H1 (cell line): ENCODE results near the gene CYP2W1. TPM values are rescaled to one million over a fixed set of nuclear protein-coding genes. Genes with fewer than 3 reads are reported as not detected.
A peak's percentile ranks its signal among the peaks of the same experiment; 100 is the strongest.

Experiments
- CTCF ChIA-PET: fragments of 300-600 bp; sonication (Branson Sonifier 250); formaldehyde crosslinking; loops from one replicate; lab custom pipeline; 2021; ENCODE audit not compliant: partially characterized antibody; lab: Charles Lee
- POLR2A ChIA-PET: fragments of 300-600 bp; sonication (Branson Sonifier 250); formaldehyde crosslinking; loops from one replicate; lab custom pipeline; 2021; ENCODE audit warnings: inconsistent platforms; ENCODE audit not compliant: partially characterized antibody; lab: Charles Lee
- DNase-seq, 2 experiments: peaks; one replicate each; pipeline versions ENCODE4 v3.0.0 to v3.0.0-alpha.2; 2010 to 2022; ENCODE audit warnings: low spot score in 2 of 2, low read depth in 1 of 2, mixed read lengths in 1 of 2
- FAIRE-seq: peaks from 2 replicates; lab custom pipeline; 2011; peaks lifted over from hg19 to GRCh38; lab: Jason Lieb, UNC
- H2AFZ ChIP-seq: 2 replicates; pipeline ENCODE4 v1.8.1; 2012; ENCODE audit warnings: low read length, inconsistent platforms
- H2AK5ac ChIP-seq: 2 replicates; pipeline ENCODE4 v1.6.1; 2013; ENCODE audit warnings: low read depth, low read length
- H2BK120ac ChIP-seq: replicated peaks from 2 replicates; pipeline ENCODE3; 2013; ENCODE audit warnings: low read depth, low read length, inconsistent platforms
- H2BK12ac ChIP-seq: 2 replicates; pipeline ENCODE4 v1.6.1; 2013; ENCODE audit warnings: low read depth, low read length
- H2BK15ac ChIP-seq: 2 replicates; pipeline ENCODE4 v1.6.1; 2013; ENCODE audit warnings: low read length
- H2BK20ac ChIP-seq: 2 replicates; pipeline ENCODE4 v1.6.1; 2013; ENCODE audit warnings: low read length
- H2BK5ac ChIP-seq: 2 replicates; pipeline ENCODE4 v1.6.1; 2013; ENCODE audit warnings: low read depth, low read length
- H3K14ac ChIP-seq: 2 replicates; pipeline ENCODE4 v1.6.1; 2013; ENCODE audit warnings: inconsistent platforms; ENCODE audit not compliant: insufficient read length
- H3K18ac ChIP-seq: 2 replicates; pipeline ENCODE4 v1.6.1; 2013; ENCODE audit warnings: low read length; ENCODE audit errors: extremely low read depth
- H3K23ac ChIP-seq: 2 replicates; pipeline ENCODE4 v1.6.1; 2013; ENCODE audit warnings: inconsistent platforms; ENCODE audit not compliant: insufficient read length
- H3K23me2 ChIP-seq: 2 replicates; pipeline ENCODE4 v1.6.1; 2013; ENCODE audit warnings: low read depth, low read length
- H3K27ac ChIP-seq: 2 replicates; pipeline ENCODE4 v1.6.1; 2011; ENCODE audit warnings: low read depth, low read length, inconsistent platforms
- H3K27me3 ChIP-seq, 4 experiments: replicated peaks in 1 of 4; 1 replicate in 1 of 4; 2 replicates in 3 of 4; pipeline versions ENCODE4 v1.6.1 to v1.8.1; 2011 to 2013; ENCODE audit warnings: low read length in 3 of 4, mild to moderate bottlenecking in 3 of 4, inconsistent platforms in 2 of 4, mixed read lengths in 2 of 4, moderate library complexity in 1 of 4; ENCODE audit not compliant: control insufficient read depth in 3 of 4, insufficient read depth in 3 of 4; ENCODE audit errors: extremely low read depth in 1 of 4
- H3K36me3 ChIP-seq, 4 experiments: 2 replicates each; pipeline versions ENCODE4 v1.6.1 to v1.8.1; 2011 to 2013; ENCODE audit warnings: mild to moderate bottlenecking in 4 of 4, low read length in 3 of 4, moderate library complexity in 2 of 4, control low read depth in 1 of 4, inconsistent platforms in 1 of 4; ENCODE audit not compliant: insufficient read depth in 4 of 4, control insufficient read depth in 2 of 4
- H3K4ac ChIP-seq: replicated peaks from 2 replicates; pipeline ENCODE3; 2013; ENCODE audit warnings: low read length, low read depth, mixed read lengths, inconsistent platforms; ENCODE audit not compliant: insufficient read length
- H3K4me1 ChIP-seq, 4 experiments: replicated peaks in 1 of 4; 1 replicate in 1 of 4; 2 replicates in 3 of 4; pipeline versions ENCODE4 v1.6.1 to v1.8.1; 2011 to 2013; ENCODE audit warnings: low read length in 3 of 4, inconsistent platforms in 2 of 4, mixed read lengths in 1 of 4; ENCODE audit not compliant: insufficient read depth in 4 of 4, control insufficient read depth in 3 of 4
- H3K4me2 ChIP-seq, 2 experiments: 2 replicates each; pipeline versions ENCODE4 v1.6.1 to v1.8.1; 2011 to 2013; ENCODE audit warnings: low read depth in 2 of 2, low read length in 2 of 2, control low read depth in 1 of 2, inconsistent platforms in 1 of 2, mild to moderate bottlenecking in 1 of 2; ENCODE audit not compliant: insufficient read depth in 1 of 2
- H3K4me3 ChIP-seq, 4 experiments: fragments of 200-600, 300-600 bp in 1 of 4; sonication (generic), shearing (Covaris generic), sonication (Bioruptor Twin) in 1 of 4; 2 replicates each; pipeline versions ENCODE4 v1.5.1 to v1.8.1; 2011 to 2016; ENCODE audit warnings: low read length in 4 of 4, low read depth in 3 of 4, control low read depth in 2 of 4, inconsistent platforms in 2 of 4, mild to moderate bottlenecking in 2 of 4, mixed read lengths in 1 of 4, moderate library complexity in 1 of 4; ENCODE audit not compliant: insufficient read depth in 2 of 4; ENCODE audit errors: extremely low read depth in 1 of 4
- H3K56ac ChIP-seq: replicated peaks from 2 replicates; pipeline ENCODE3; 2013; ENCODE audit warnings: low read depth, mild to moderate bottlenecking, mixed read lengths, low read length, inconsistent platforms; ENCODE audit not compliant: insufficient read length
- H3K79me1 ChIP-seq: 2 replicates; pipeline ENCODE4 v1.6.1; 2013; ENCODE audit warnings: low read depth, low read length, control low read depth
- H3K79me2 ChIP-seq, 2 experiments: 2 replicates each; pipeline versions ENCODE4 v1.6.1 to v1.8.1; 2012 to 2013; ENCODE audit warnings: low read length in 2 of 2, mild to moderate bottlenecking in 2 of 2, inconsistent platforms in 1 of 2; ENCODE audit not compliant: insufficient read depth in 2 of 2, control insufficient read depth in 1 of 2
- H3K9ac ChIP-seq, 4 experiments: replicated peaks in 1 of 4; 1 replicate in 1 of 4; 2 replicates in 3 of 4; pipeline versions ENCODE4 v1.6.1 to v1.8.1; 2011 to 2013; ENCODE audit warnings: low read depth in 3 of 4, low read length in 3 of 4, control low read depth in 2 of 4, mild to moderate bottlenecking in 2 of 4, moderate library complexity in 2 of 4, inconsistent platforms in 1 of 4; ENCODE audit errors: extremely low read depth in 1 of 4
- H3K9me3 ChIP-seq, 2 experiments: 2 replicates each; pipeline versions ENCODE4 v1.6.1 to v1.8.1; 2012 to 2013; ENCODE audit warnings: mild to moderate bottlenecking in 2 of 2, moderate library complexity in 2 of 2, control low read depth in 1 of 2, inconsistent platforms in 1 of 2, low read depth in 1 of 2, low read length in 1 of 2, mixed read lengths in 1 of 2; ENCODE audit not compliant: insufficient read depth in 2 of 2
- H4K20me1 ChIP-seq, 2 experiments: replicated peaks in 1 of 2; 2 replicates each; pipeline versions ENCODE3 to v1.8.1; 2011 to 2013; ENCODE audit warnings: inconsistent platforms in 2 of 2, low read length in 2 of 2, mild to moderate bottlenecking in 1 of 2; ENCODE audit not compliant: insufficient read depth in 2 of 2, control insufficient read depth in 1 of 2
- H4K5ac ChIP-seq: 2 replicates; pipeline ENCODE4 v1.6.1; 2013; ENCODE audit warnings: low read length, low read depth, mixed read lengths, inconsistent platforms; ENCODE audit not compliant: insufficient read length
- H4K8ac ChIP-seq: 2 replicates; pipeline ENCODE4 v1.8.0; 2013; ENCODE audit warnings: mild to moderate bottlenecking, moderate library complexity, low read length, inconsistent platforms; ENCODE audit not compliant: insufficient read depth; ENCODE audit errors: extremely low read depth
- H4K91ac ChIP-seq: replicated peaks from 2 replicates; pipeline ENCODE3; 2013; ENCODE audit warnings: low read length, mixed read lengths, inconsistent platforms; ENCODE audit not compliant: insufficient read length
- BACH1 ChIP-seq: IDR thresholded peaks from 2 replicates; pipeline ENCODE4 v1.6.1; 2012; ENCODE audit warnings: low read length, improper control_type of control experiment
- SUZ12 ChIP-seq: fragments of 200-600 bp; sonication (generic); IDR thresholded peaks from 2 replicates; pipeline ENCODE4 v1.6.1; 2012; ENCODE audit warnings: mild to moderate bottlenecking, inconsistent platforms, low read length, moderate library complexity, mixed read lengths
- TEAD4 ChIP-seq: IDR thresholded peaks from 2 replicates; pipeline ENCODE4 v1.6.1; 2012; ENCODE audit warnings: low read depth, low read length, inconsistent platforms, mixed read lengths
- YY1 ChIP-seq: IDR thresholded peaks from 2 replicates; pipeline ENCODE4 v1.6.1; 2011; ENCODE audit warnings: low read depth, mild to moderate bottlenecking, low read length
- WGBS, 2 experiments: shearing (Covaris generic) in 1 of 2; methylation state at CpG; one replicate each; pipeline versions ENCODE4 v1.1.6 to v1.1.7; 2013 to 2015; ENCODE audit warnings: low lambda C conversion rate in 2 of 2, mixed read lengths in 2 of 2, inconsistent platforms in 1 of 2, low coverage in 1 of 2, missing lambda C conversion rate in 1 of 2; ENCODE audit not compliant: insufficient replicate concordance in 2 of 2, insufficient coverage in 1 of 2, insufficient read length in 1 of 2; ENCODE audit errors: extremely low coverage in 1 of 2, missing lambda C conversion rate in 1 of 2; 5-methylcytosine and 5-hydroxymethylcytosine counted together
- polyA plus RNA-seq, 7 experiments: library from polyadenylated mRNA; depleted of rRNA in 3 of 7; stranded (reverse) in 5 of 7; unstranded in 2 of 7; fragments of >200 nt in 5 of 7; fragments of 200-250 nt in 2 of 7; gene quantifications; 1 replicate in 5 of 7; 2 replicates in 1 of 7; 4 replicates in 1 of 7; pipeline versions ENCODE4 v1.2.1 to v1.2.3, GENCODE V29; 2011 to 2013; ENCODE audit warnings: missing spikeins in 2 of 7, mixed read lengths in 2 of 7
- total RNA-seq: library from RNA; stranded (reverse); fragmentation: NEBNext Ultra II Directional; extraction: Animal tissue kit (Norgen Biotek cat#: 25700); gene quantifications from 2 replicates; pipeline ENCODE4 v1.2.1, GENCODE V29; 2021

The CYP2W1 gene
- total and polyA plus RNA-seq, 2 of the 8 experiments (the other 6 are each of a cell fraction or from before 2014, with no cell fraction given), result not detected

DNA sequence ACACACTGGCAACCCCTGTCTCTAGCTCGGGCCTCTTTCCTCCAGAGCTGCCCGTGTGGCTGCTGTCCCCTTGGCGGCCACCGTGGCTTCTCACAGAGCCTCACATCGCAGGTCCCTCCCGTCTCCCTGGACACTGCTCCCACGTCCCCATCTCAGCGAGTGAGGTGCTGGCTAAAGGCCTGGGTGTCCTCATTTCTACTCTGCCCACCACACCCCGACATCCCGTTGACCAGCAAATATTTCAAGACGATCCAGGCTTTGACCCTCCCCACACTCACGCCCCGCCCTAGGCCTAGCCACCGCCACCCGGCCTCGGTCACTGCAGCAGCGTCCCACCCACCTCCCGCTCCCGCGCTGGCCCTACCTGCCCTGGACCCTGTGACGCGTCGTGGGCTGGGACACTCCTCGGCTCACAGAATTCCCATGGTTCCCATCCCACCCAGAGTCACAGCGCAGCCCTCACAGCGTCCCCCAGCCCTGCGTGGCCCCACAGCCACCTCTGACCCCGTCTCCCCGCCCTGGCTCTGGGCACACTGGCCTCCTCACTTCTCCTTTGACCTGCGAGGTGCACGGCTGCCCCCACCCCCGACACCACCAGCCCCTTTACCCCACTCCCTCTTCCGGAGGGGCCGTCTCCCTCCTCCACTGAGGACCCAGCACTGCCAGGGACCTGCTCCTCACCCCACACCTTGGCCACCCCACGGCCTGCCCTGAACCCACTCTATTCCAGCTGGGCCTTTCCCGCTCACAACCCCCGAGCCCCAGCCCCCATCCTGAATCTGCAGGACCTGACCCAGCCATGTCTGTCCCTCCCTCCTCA lies 35.4 kb upstream of the CYP2W1 start:
- H3K9ac ChIP-seq, result no peak overlapping the region
- no peak overlapping the region for H3K27ac ChIP-seq
- 89% methylated on average over 27 of the region's 37 CpGs; no CpG with 5 or more reads in 1 of the 2 experiments for WGBS, 2 experiments
- no peaks in the 10 kb centered on the region for H3K9me3 ChIP-seq
- no peak overlapping the region for H2AFZ ChIP-seq
- POLR2A ChIA-PET, result interaction anchor here (0.6 to 1.1 kb wide), 2 partner anchors 11 to 757 kb away, joined by 3 read pairs; no protein-coding TSS in a partner anchor
- H3K79me2 ChIP-seq, result no peaks in the 10 kb centered on the region
- no peak overlapping the region for H3K56ac ChIP-seq
- DNase-seq, result no peak
- H4K91ac ChIP-seq, result peak overlapping the region; percentile 74
- TF ChIP-seq BACH1 (no peak), YY1 (no peak), SUZ12 (no peak), TEAD4 (no peak)
- H3K36me3 ChIP-seq, result no peaks in the 10 kb centered on the region
- peak overlapping the region; percentile 48; the same call in 1 of the 2 replicates for H3K18ac ChIP-seq
- no peak overlapping the region for H3K4me3 ChIP-seq
- no peak overlapping the region for H3K14ac ChIP-seq
- 0 out of 2 replicates have a peak overlapping the region, but pooled peaks have one; percentile 16 for H2BK5ac ChIP-seq
- H4K8ac ChIP-seq, result no peak overlapping the region
- no peak overlapping the region for H3K23ac ChIP-seq
- no peak overlapping the region for H2BK120ac ChIP-seq
- peaks cover 0 to 26% (median 18%) of the 10 kb centered on the region in 4 experiments; a peak in 6 of 7 replicates for H3K4me1 ChIP-seq
- no peak overlapping the region for H3K4me2 ChIP-seq
- peak overlapping the region; percentile 84; the same call in 1 of the 2 replicates for H2BK12ac ChIP-seq
- H4K20me1 ChIP-seq, result no peaks in the 10 kb centered on the region
- CTCF ChIA-PET, result interaction anchor here (0.6 to 0.8 kb wide), 2 partner anchors 10 to 38 kb away, joined by 3 read pairs; no protein-coding TSS in a partner anchor
- H4K5ac ChIP-seq, result no peak overlapping the region
- no peak overlapping the region for H2BK20ac ChIP-seq
- FAIRE-seq, result no peak
- no peaks in the 10 kb centered on the region for H3K23me2 ChIP-seq
- no peak overlapping the region for H3K4ac ChIP-seq
- H3K27me3 ChIP-seq, result peaks cover 0 to 7% (median 4%) of the 10 kb centered on the region in 4 experiments; a peak in 5 of 7 replicates
- H2BK15ac ChIP-seq, result 0 out of 2 replicates have a peak overlapping the region, but pooled peaks have one; percentile 81
- no peaks in the 10 kb centered on the region for H3K79me1 ChIP-seq
- 0 out of 2 replicates have a peak overlapping the region, but pooled peaks have one; percentile 2 for H2AK5ac ChIP-seq
